Karpas-422 (cell line): ENCODE measurements around the gene ADAMTS7. TPM values are rescaled to one million over a fixed set of nuclear protein-coding genes. Genes with fewer than 3 reads are reported as not detected.

Experiments
- DNase-seq: peaks from one replicate; pipeline ENCODE4 v3.0.0-alpha.2; 2015
- H2AFZ ChIP-seq: fragments of 200-600 bp; sonication (generic); 2 replicates; pipeline ENCODE4 v1.6.1; 2014; ENCODE audit warnings: antibody characterized with exemption, low read length, mixed read lengths
- H3K27ac ChIP-seq: fragments of 200-600 bp; sonication (generic); 2 replicates; pipeline ENCODE4 v1.5.1; 2014; ENCODE audit warnings: mild to moderate bottlenecking, low read length, moderate library complexity
- H3K27me3 ChIP-seq: fragments of 200-600 bp; sonication (generic); 2 replicates; pipeline ENCODE4 v1.6.1; 2014; ENCODE audit warnings: low read length, mixed read lengths
- H3K36me3 ChIP-seq: fragments of 200-600 bp; sonication (generic); 2 replicates; pipeline ENCODE4 v1.6.1; 2014; ENCODE audit warnings: low read length, mixed read lengths; ENCODE audit not compliant: insufficient read depth
- H3K4me1 ChIP-seq: fragments of 200-600 bp; sonication (generic); 2 replicates; pipeline ENCODE4 v1.6.1; 2014; ENCODE audit warnings: mild to moderate bottlenecking, low read length, mixed read lengths
- H3K4me2 ChIP-seq: fragments of 200-600 bp; sonication (generic); 2 replicates; pipeline ENCODE4 v1.6.1; 2014; ENCODE audit warnings: low read length, low read depth, mild to moderate bottlenecking; ENCODE audit not compliant: poor library complexity, severe bottlenecking
- H3K4me3 ChIP-seq: fragments of 200-600 bp; sonication (generic); 2 replicates; pipeline ENCODE4 v1.5.1; 2014; ENCODE audit warnings: mild to moderate bottlenecking, antibody characterized with exemption, low read length, mixed read lengths
- H3K79me2 ChIP-seq: fragments of 200-600 bp; sonication (generic); 2 replicates; pipeline ENCODE4 v1.6.1; 2014; ENCODE audit warnings: mild to moderate bottlenecking, low read length, mixed read lengths
- H3K9ac ChIP-seq: fragments of 200-600 bp; sonication (generic); 2 replicates; pipeline ENCODE4 v1.6.0; 2014; ENCODE audit warnings: low read length
- H3K9me2 ChIP-seq: fragments of 200-600 bp; sonication (generic), shearing (Covaris generic); replicated peaks from 2 replicates; pipeline ENCODE4 v1.6.0; 2014; ENCODE audit warnings: mild to moderate bottlenecking, low read length, moderate library complexity; ENCODE audit not compliant: insufficient read depth
- H3K9me3 ChIP-seq: fragments of 300-700, 200-600 bp; sonication (generic); 2 replicates; pipeline ENCODE4 v1.6.1; 2014; ENCODE audit warnings: low read length, mixed read lengths
- H4K20me1 ChIP-seq: fragments of 200-600 bp; sonication (generic); 2 replicates; pipeline ENCODE4 v1.6.1; 2014; ENCODE audit warnings: mild to moderate bottlenecking, antibody characterized with exemption, low read length, low read depth; ENCODE audit not compliant: insufficient read depth
- total RNA-seq: library from RNA; depleted of rRNA; stranded (reverse); fragments of >200 nt; shearing (Covaris generic); gene quantifications from 2 replicates; pipeline ENCODE4 v1.2.3, GENCODE V29; 2014; ENCODE audit warnings: low replicate concordance

ADAMTS7 gene
- total RNA-seq, 1 experiment from 2014 or later, result 0.75 TPM

- Histone ChIP-seq H3K27me3 (no peaks in the 10 kb centered on the region), H3K9me2 (no peaks in the 10 kb centered on the region), H2AFZ (no peak overlapping the region), H3K36me3 (no peaks in the 10 kb centered on the region), H3K27ac (no peak overlapping the region), H3K9me3 (no peaks in the 10 kb centered on the region), H3K79me2 (no peaks in the 10 kb centered on the region), H4K20me1 (no peaks in the 10 kb centered on the region), H3K4me1 (peaks cover 8% of the 10 kb centered on the region), H3K4me3 (no peak overlapping the region), H3K9ac (no peak overlapping the region), H3K4me2 (no peak overlapping the region)
- DNase-seq, result no peak
Measured at GRCh38 chr15:78838489-78838888, 27.2 kb upstream of the ADAMTS7 start.

GRCh38 chr15:78837543-78837942 lies 26.3 kb upstream of the ADAMTS7 start:
- H3K36me3 ChIP-seq, result no peaks in the 10 kb centered on the region
- H2AFZ ChIP-seq, result no peak overlapping the region
- no peak overlapping the region for H3K4me3 ChIP-seq
- H3K9me2 ChIP-seq, result no peaks in the 10 kb centered on the region
- H3K9me3 ChIP-seq, result no peaks in the 10 kb centered on the region
- DNase-seq, result no peak
- no peaks in the 10 kb centered on the region for H3K79me2 ChIP-seq
- H4K20me1 ChIP-seq, result no peaks in the 10 kb centered on the region
- H3K27ac ChIP-seq, result no peak overlapping the region
- no peak overlapping the region for H3K4me2 ChIP-seq
- H3K9ac ChIP-seq, result no peak overlapping the region
- peaks cover 12% of the 10 kb centered on the region for H3K4me1 ChIP-seq
- H3K27me3 ChIP-seq, result no peaks in the 10 kb centered on the region

- Histone ChIP-seq H4K20me1 (no peaks in the 10 kb centered on the region), H3K4me1 (peaks cover 12% of the 10 kb centered on the region), H3K27ac (no peak overlapping the region), H3K4me2 (no peak overlapping the region), H3K79me2 (no peaks in the 10 kb centered on the region), H3K4me3 (no peak overlapping the region), H3K36me3 (no peaks in the 10 kb centered on the region), H3K9me3 (no peaks in the 10 kb centered on the region), H2AFZ (no peak overlapping the region), H3K9ac (no peak overlapping the region), H3K27me3 (no peaks in the 10 kb centered on the region), H3K9me2 (no peaks in the 10 kb centered on the region)
- DNase-seq, result no peak
Measured at GRCh38 chr15:78837131-78837530, 25.9 kb upstream of the ADAMTS7 start.

GRCh38 chr15:78836333-78836732 lies 25.1 kb upstream of the ADAMTS7 start:
- DNase-seq, result no peak
- H3K27me3 ChIP-seq, result no peaks in the 10 kb centered on the region
- no peaks in the 10 kb centered on the region for H3K36me3 ChIP-seq
- H3K4me1 ChIP-seq, result peaks cover 12% of the 10 kb centered on the region
- no peaks in the 10 kb centered on the region for H3K9me2 ChIP-seq
- H3K9me3 ChIP-seq, result no peaks in the 10 kb centered on the region
- no peaks in the 10 kb centered on the region for H3K79me2 ChIP-seq
- no peak overlapping the region for H3K9ac ChIP-seq
- H4K20me1 ChIP-seq, result no peaks in the 10 kb centered on the region
- no peak overlapping the region for H2AFZ ChIP-seq
- H3K4me2 ChIP-seq, result no peak overlapping the region
- no peak overlapping the region for H3K4me3 ChIP-seq
- no peak overlapping the region for H3K27ac ChIP-seq

GRCh38 chr15:78831229-78832207 lies 20.3 kb upstream of the ADAMTS7 start:
- no peaks in the 10 kb centered on the region for H3K9me3 ChIP-seq
- no peak overlapping the region for H3K4me2 ChIP-seq
- no peaks in the 10 kb centered on the region for H3K27me3 ChIP-seq
- no peaks in the 10 kb centered on the region for H3K9me2 ChIP-seq
- H4K20me1 ChIP-seq, result no peaks in the 10 kb centered on the region
- no peaks in the 10 kb centered on the region for H3K36me3 ChIP-seq
- H3K79me2 ChIP-seq, result no peaks in the 10 kb centered on the region
- no peak overlapping the region for H3K27ac ChIP-seq
- no peak overlapping the region for H2AFZ ChIP-seq
- peaks cover 5% of the 10 kb centered on the region; the same call in 1 of the 2 replicates for H3K4me1 ChIP-seq
- DNase-seq, result no peak
- no peak overlapping the region for H3K4me3 ChIP-seq
- H3K9ac ChIP-seq, result no peak overlapping the region

- H3K4me2 ChIP-seq, result no peak overlapping the region
- H4K20me1 ChIP-seq, result no peaks in the 10 kb centered on the region
- no peaks in the 10 kb centered on the region for H3K9me3 ChIP-seq
- no peak for DNase-seq
- H3K36me3 ChIP-seq, result no peaks in the 10 kb centered on the region
- no peaks in the 10 kb centered on the region for H3K27me3 ChIP-seq
- H3K27ac ChIP-seq, result no peak overlapping the region
- no peak overlapping the region for H3K4me3 ChIP-seq
- no peaks in the 10 kb centered on the region for H3K9me2 ChIP-seq
- H3K4me1 ChIP-seq, result peaks cover 8% of the 10 kb centered on the region
- no peak overlapping the region for H2AFZ ChIP-seq
- H3K9ac ChIP-seq, result no peak overlapping the region
- H3K79me2 ChIP-seq, result no peaks in the 10 kb centered on the region
Measured at GRCh38 chr15:78830514-78831228, 19.4 kb upstream of the ADAMTS7 start.

- Histone ChIP-seq H3K27me3 (no peaks in the 10 kb centered on the region), H2AFZ (no peak overlapping the region), H3K36me3 (no peaks in the 10 kb centered on the region), H4K20me1 (no peaks in the 10 kb centered on the region), H3K9me2 (no peaks in the 10 kb centered on the region), H3K4me2 (no peak overlapping the region), H3K79me2 (no peaks in the 10 kb centered on the region), H3K27ac (no peak overlapping the region), H3K4me3 (no peak overlapping the region), H3K4me1 (peaks cover 10% of the 10 kb centered on the region), H3K9ac (no peak overlapping the region), H3K9me3 (no peaks in the 10 kb centered on the region)
- DNase-seq, result no peak
Measured at GRCh38 chr15:78828920-78829319, 17.7 kb upstream of the ADAMTS7 start.

- Histone ChIP-seq H3K9me3 (no peaks in the 10 kb centered on the region), H3K36me3 (no peaks in the 10 kb centered on the region), H3K27ac (no peak overlapping the region), H2AFZ (no peak overlapping the region), H3K4me2 (no peak overlapping the region), H4K20me1 (no peaks in the 10 kb centered on the region), H3K9me2 (no peaks in the 10 kb centered on the region), H3K4me3 (no peak overlapping the region), H3K79me2 (no peaks in the 10 kb centered on the region), H3K4me1 (peaks cover 5% of the 10 kb centered on the region), H3K27me3 (no peaks in the 10 kb centered on the region), H3K9ac (no peak overlapping the region)
- no peak for DNase-seq
Measured at GRCh38 chr15:78822514-78822913, 11.2 kb upstream of the ADAMTS7 start.
